Stimulated activated memory B cell treated with anti-CD40 and anti-IgM and Interleukin-4, amounts not matched to agents 10 μg/mL and 1 μg/mL and 100 μg/mL, for 72 hours (primary cell): ENCODE results near the gene HSPB3.

ENCODE experiments used
- ATAC-seq: fragments of 150-1000 bp; cut with Tn5 transposase; 2 replicates; pipeline ENCODE4 v1.10.0; 2021
- H3K27ac Mint-ChIP-seq: one replicate; pipeline ENCODE4 v1.8.0; 2022; ENCODE audit warnings: mild to moderate bottlenecking, mixed read lengths
- H3K27me3 Mint-ChIP-seq: one replicate; pipeline ENCODE4 v1.8.0; 2022; ENCODE audit warnings: mixed read lengths
- H3K36me3 Mint-ChIP-seq: one replicate; pipeline ENCODE4 v1.8.0; 2022; ENCODE audit warnings: mixed read lengths
- H3K4me1 Mint-ChIP-seq: one replicate; pipeline ENCODE4 v1.8.0; 2022; ENCODE audit warnings: mixed read lengths
- H3K4me3 Mint-ChIP-seq: one replicate; pipeline ENCODE4 v1.8.0; 2022; ENCODE audit warnings: mild to moderate bottlenecking, moderate library complexity, mixed read lengths
- H3K9me3 Mint-ChIP-seq: one replicate; pipeline ENCODE4 v1.8.0; 2022; ENCODE audit warnings: mixed read lengths

Gene HSPB3

GRCh38 chr5:54445691-54446378 lies 9.7 kb upstream of the HSPB3 start:
- ATAC-seq: no peak
- Mint-ChIP-seq H3K4me3 (no peak overlapping the region), H3K9me3 (no peaks in the 10 kb centered on the region), H3K27me3 (no peaks in the 10 kb centered on the region), H3K4me1 (peaks cover 6% of the 10 kb centered on the region), H3K36me3 (no peaks in the 10 kb centered on the region), H3K27ac (no peak overlapping the region)

- no peak for ATAC-seq
- no peak overlapping the region for H3K27ac Mint-ChIP-seq
- H3K4me1 Mint-ChIP-seq: peaks cover 5% of the 10 kb centered on the region
- H3K9me3 Mint-ChIP-seq: no peaks in the 10 kb centered on the region
- no peaks in the 10 kb centered on the region for H3K36me3 Mint-ChIP-seq
- no peak overlapping the region for H3K4me3 Mint-ChIP-seq
- H3K27me3 Mint-ChIP-seq: no peaks in the 10 kb centered on the region
Measured at GRCh38 chr5:54446379-54446732, 9.1 kb upstream of the HSPB3 start.

GRCh38 chr5:54449923-54450322 lies 5.6 kb upstream of the HSPB3 start:
- H3K9me3 Mint-ChIP-seq: no peaks in the 10 kb centered on the region
- no peaks in the 10 kb centered on the region for H3K36me3 Mint-ChIP-seq
- no peaks in the 10 kb centered on the region for H3K4me1 Mint-ChIP-seq
- no peak overlapping the region for H3K4me3 Mint-ChIP-seq
- no peak overlapping the region for H3K27ac Mint-ChIP-seq
- peaks cover 8% of the 10 kb centered on the region for H3K27me3 Mint-ChIP-seq
- no peak for ATAC-seq

- H3K27me3 Mint-ChIP-seq: peaks cover 13% of the 10 kb centered on the region
- H3K4me1 Mint-ChIP-seq: no peaks in the 10 kb centered on the region
- no peak overlapping the region for H3K4me3 Mint-ChIP-seq
- no peak overlapping the region for H3K27ac Mint-ChIP-seq
- ATAC-seq: no peak
- H3K9me3 Mint-ChIP-seq: no peaks in the 10 kb centered on the region
- no peaks in the 10 kb centered on the region for H3K36me3 Mint-ChIP-seq
Measured at GRCh38 chr5:54450542-54450941, 5.0 kb upstream of the HSPB3 start.

- no peaks in the 10 kb centered on the region for H3K9me3 Mint-ChIP-seq
- ATAC-seq: no peak
- no peak overlapping the region for H3K4me3 Mint-ChIP-seq
- no peak overlapping the region for H3K27ac Mint-ChIP-seq
- H3K36me3 Mint-ChIP-seq: no peaks in the 10 kb centered on the region
- peaks cover 18% of the 10 kb centered on the region for H3K27me3 Mint-ChIP-seq
- H3K4me1 Mint-ChIP-seq: no peaks in the 10 kb centered on the region
Measured at GRCh38 chr5:54453046-54453445, 2.5 kb upstream of the HSPB3 start.

- Mint-ChIP-seq H3K27me3 (peaks cover 23% of the 10 kb centered on the region), H3K4me1 (no peaks in the 10 kb centered on the region), H3K27ac (no peak overlapping the region), H3K4me3 (no peak overlapping the region), H3K9me3 (no peaks in the 10 kb centered on the region), H3K36me3 (no peaks in the 10 kb centered on the region)
- no peak for ATAC-seq
Measured at GRCh38 chr5:54454602-54455001, 897 bp upstream of the HSPB3 start.

- Mint-ChIP-seq H3K27me3 (peaks cover 32% of the 10 kb centered on the region), H3K9me3 (peaks cover 9% of the 10 kb centered on the region), H3K27ac (no peak overlapping the region), H3K4me3 (no peak overlapping the region), H3K4me1 (no peaks in the 10 kb centered on the region), H3K36me3 (peaks cover 4% of the 10 kb centered on the region)
- ATAC-seq: no peak
Measured at GRCh38 chr5:54457094-54457862, 1.8 kb downstream of the HSPB3 start.

GRCh38 chr5:54458221-54458620 lies 2.7 kb downstream of the HSPB3 start:
- peaks cover 4% of the 10 kb centered on the region for H3K36me3 Mint-ChIP-seq
- peaks cover 11% of the 10 kb centered on the region for H3K9me3 Mint-ChIP-seq
- no peak overlapping the region for H3K4me3 Mint-ChIP-seq
- H3K4me1 Mint-ChIP-seq: no peaks in the 10 kb centered on the region
- peaks cover 24% of the 10 kb centered on the region for H3K27me3 Mint-ChIP-seq
- no peak for ATAC-seq
- no peak overlapping the region for H3K27ac Mint-ChIP-seq

- Mint-ChIP-seq H3K27ac (no peak overlapping the region), H3K4me3 (no peak overlapping the region), H3K27me3 (peaks cover 21% of the 10 kb centered on the region), H3K4me1 (no peaks in the 10 kb centered on the region), H3K9me3 (peaks cover 11% of the 10 kb centered on the region), H3K36me3 (peaks cover 4% of the 10 kb centered on the region)
- no peak for ATAC-seq
Measured at GRCh38 chr5:54460181-54460919, 4.9 kb downstream of the HSPB3 start.

GRCh38 chr5:54462281-54462680 lies 6.8 kb downstream of the HSPB3 start:
- H3K9me3 Mint-ChIP-seq: peaks cover 14% of the 10 kb centered on the region
- no peak overlapping the region for H3K4me3 Mint-ChIP-seq
- H3K27ac Mint-ChIP-seq: no peak overlapping the region
- no peak for ATAC-seq
- H3K27me3 Mint-ChIP-seq: peaks cover 14% of the 10 kb centered on the region
- H3K4me1 Mint-ChIP-seq: no peaks in the 10 kb centered on the region
- peaks cover 4% of the 10 kb centered on the region for H3K36me3 Mint-ChIP-seq

GRCh38 chr5:54463713-54464112 lies 8.2 kb downstream of the HSPB3 start:
- H3K36me3 Mint-ChIP-seq: peaks cover 4% of the 10 kb centered on the region
- no peaks in the 10 kb centered on the region for H3K4me1 Mint-ChIP-seq
- peaks cover 14% of the 10 kb centered on the region for H3K27me3 Mint-ChIP-seq
- no peak for ATAC-seq
- no peak overlapping the region for H3K27ac Mint-ChIP-seq
- H3K9me3 Mint-ChIP-seq: peaks cover 14% of the 10 kb centered on the region
- H3K4me3 Mint-ChIP-seq: no peak overlapping the region

GRCh38 chr5:54469622-54470021 lies 14.1 kb downstream of the HSPB3 start:
- Mint-ChIP-seq H3K36me3 (no peaks in the 10 kb centered on the region), H3K9me3 (peaks cover 3% of the 10 kb centered on the region), H3K4me1 (peaks cover 18% of the 10 kb centered on the region), H3K27ac (peak overlapping the region; percentile 30), H3K4me3 (peak overlapping the region; percentile 40), H3K27me3 (no peaks in the 10 kb centered on the region)
- ATAC-seq: peak; percentile 78

- no peaks in the 10 kb centered on the region for H3K36me3 Mint-ChIP-seq
- H3K9me3 Mint-ChIP-seq: peaks cover 3% of the 10 kb centered on the region
- no peaks in the 10 kb centered on the region for H3K27me3 Mint-ChIP-seq
- H3K27ac Mint-ChIP-seq: peak overlapping the region; percentile 30
- ATAC-seq: no peak
- peak overlapping the region; percentile 18 for H3K4me3 Mint-ChIP-seq
- H3K4me1 Mint-ChIP-seq: peaks cover 18% of the 10 kb centered on the region
Measured at GRCh38 chr5:54470128-54470527, 14.6 kb downstream of the HSPB3 start.

GRCh38 chr5:54470677-54471076 lies 15.2 kb downstream of the HSPB3 start:
- H3K9me3 Mint-ChIP-seq: peaks cover 3% of the 10 kb centered on the region
- H3K27me3 Mint-ChIP-seq: no peaks in the 10 kb centered on the region
- ATAC-seq: no peak
- H3K27ac Mint-ChIP-seq: no peak overlapping the region
- H3K4me1 Mint-ChIP-seq: peaks cover 18% of the 10 kb centered on the region
- H3K4me3 Mint-ChIP-seq: no peak overlapping the region
- H3K36me3 Mint-ChIP-seq: no peaks in the 10 kb centered on the region

- no peaks in the 10 kb centered on the region for H3K27me3 Mint-ChIP-seq
- no peaks in the 10 kb centered on the region for H3K36me3 Mint-ChIP-seq
- no peak overlapping the region for H3K27ac Mint-ChIP-seq
- H3K4me3 Mint-ChIP-seq: no peak overlapping the region
- H3K4me1 Mint-ChIP-seq: peaks cover 18% of the 10 kb centered on the region
- ATAC-seq: no peak
- peaks cover under 1% of the 10 kb centered on the region for H3K9me3 Mint-ChIP-seq
Measured at GRCh38 chr5:54471398-54471797, 15.9 kb downstream of the HSPB3 start.
